GM23338 (cell line): ENCODE measurements around the gene NHLRC4. TPM values are rescaled to one million over a fixed set of nuclear protein-coding genes. Genes with fewer than 3 reads are reported as not detected.

ENCODE experiments used
- ATAC-seq: fragments of 200-7000 bp; cut with Tn5 transposase; 3 replicates; pipeline ENCODE4 v1.9.1; 2020
- DNase-seq: peaks from one replicate; pipeline ENCODE4 v3.0.0-alpha.2; 2015; ENCODE audit warnings: low spot score
- H2AFZ ChIP-seq: fragments of 200-600 bp; sonication (generic); 2 replicates; pipeline ENCODE4 v1.8.0; 2016; ENCODE audit warnings: antibody characterized with exemption, mild to moderate bottlenecking, moderate library complexity
- H3F3A ChIP-seq: fragments of 200-600 bp; sonication (generic); replicated peaks from 2 replicates; pipeline ENCODE4 v1.8.0; 2017; ENCODE audit warnings: antibody characterized with exemption, mixed run types, low read depth
- H3K27ac ChIP-seq: fragments of 200-600 bp; sonication (generic); 2 replicates; pipeline ENCODE4 v1.6.1; 2016; ENCODE audit warnings: low read depth
- H3K27me3 ChIP-seq: fragments of 200-600 bp; sonication (generic); 2 replicates; pipeline ENCODE4 v1.8.0; 2016; ENCODE audit warnings: mild to moderate bottlenecking, mixed run types, moderate library complexity; ENCODE audit not compliant: insufficient read depth
- H3K36me3 ChIP-seq: fragments of 200-600 bp; sonication (generic); 2 replicates; pipeline ENCODE4 v1.8.0; 2016; ENCODE audit warnings: mild to moderate bottlenecking; ENCODE audit not compliant: insufficient read depth
- H3K4me1 ChIP-seq: fragments of 200-600 bp; sonication (generic); 2 replicates; pipeline ENCODE4 v1.8.0; 2016; ENCODE audit warnings: mild to moderate bottlenecking, moderate library complexity; ENCODE audit not compliant: insufficient read depth
- H3K4me2 ChIP-seq: fragments of 200-600 bp; sonication (generic); 2 replicates; pipeline ENCODE4 v1.7.1; 2017; ENCODE audit warnings: mixed run types
- H3K4me3 ChIP-seq: fragments of 200-600 bp; sonication (generic); 2 replicates; pipeline ENCODE4 v1.6.1; 2016; ENCODE audit warnings: mixed run types
- H3K79me2 ChIP-seq: fragments of 200-600 bp; sonication (generic); replicated peaks from 2 replicates; pipeline ENCODE4 v1.8.0; 2017; ENCODE audit warnings: mild to moderate bottlenecking; ENCODE audit not compliant: insufficient read depth
- H3K9me2 ChIP-seq: fragments of 200-600 bp; sonication (generic); 2 replicates; pipeline ENCODE4 v1.8.0; 2017; ENCODE audit not compliant: insufficient read depth
- H4K20me1 ChIP-seq: fragments of 200-600 bp; sonication (generic); replicated peaks from 2 replicates; pipeline ENCODE4 v1.8.0; 2017; ENCODE audit warnings: mild to moderate bottlenecking; ENCODE audit not compliant: insufficient read depth
- H3K27ac Mint-ChIP-seq: 2 replicates; pipeline ENCODE4 v1.8.0; 2020; ENCODE audit warnings: inconsistent platforms, mild to moderate bottlenecking, moderate library complexity, mixed read lengths
- H3K27me3 Mint-ChIP-seq: 3 replicates; pipeline ENCODE4 v1.8.0; 2022; ENCODE audit warnings: low read depth, mild to moderate bottlenecking, moderate library complexity, mixed read lengths, inconsistent platforms; ENCODE audit not compliant: insufficient read depth, poor library complexity
- H3K36me3 Mint-ChIP-seq: 3 replicates; pipeline ENCODE4 v1.8.0; 2021; ENCODE audit warnings: low read depth, mild to moderate bottlenecking, inconsistent platforms, moderate library complexity, mixed read lengths
- H3K4me1 Mint-ChIP-seq: 3 replicates; pipeline ENCODE4 v1.8.0; 2020; ENCODE audit warnings: mild to moderate bottlenecking, inconsistent platforms, mixed read lengths
- H3K4me3 Mint-ChIP-seq: 3 replicates; pipeline ENCODE4 v1.8.0; 2021; ENCODE audit warnings: moderate library complexity, mild to moderate bottlenecking, inconsistent platforms, mixed read lengths
- H3K9me3 Mint-ChIP-seq: 3 replicates; pipeline ENCODE4 v1.8.0; 2020; ENCODE audit warnings: moderate library complexity, mild to moderate bottlenecking, inconsistent platforms, mixed read lengths
- CREB1 ChIP-seq: fragments of 250-450 bp; sonication (Bioruptor Pico); IDR thresholded peaks from 2 replicates; pipeline ENCODE4 v1.5.0; 2020; ENCODE audit warnings: low read depth, mild to moderate bottlenecking, moderate library complexity
- ETS1 ChIP-seq: IDR thresholded peaks from 2 replicates; pipeline ENCODE4 v1.6.1; 2016; ENCODE audit warnings: antibody characterized with exemption
- EZH2 ChIP-seq: fragments of 200-600 bp; sonication (generic); IDR thresholded peaks from one replicate; pipeline ENCODE4 v1.8.0; 2017; ENCODE audit warnings: antibody characterized with exemption, mild to moderate bottlenecking, low read depth; ENCODE audit not compliant: unreplicated experiment
- NANOG ChIP-seq: IDR thresholded peaks from 2 replicates; pipeline ENCODE4 v1.6.1; 2016; ENCODE audit warnings: antibody characterized with exemption, borderline replicate concordance
- POLR2AphosphoS5 ChIP-seq: IDR thresholded peaks from 2 replicates; pipeline ENCODE4 v1.6.1; 2016; ENCODE audit warnings: antibody characterized with exemption, low read depth
- STAT1 ChIP-seq: IDR thresholded peaks from one replicate; pipeline ENCODE4 v1.6.1; 2016; ENCODE audit warnings: antibody characterized with exemption; ENCODE audit not compliant: unreplicated experiment
- ZNF114 ChIP-seq: fragments of 250-450 bp; sonication (Bioruptor Pico); IDR thresholded peaks from 2 replicates; pipeline ENCODE4 v1.5.0; 2020; ENCODE audit warnings: mild to moderate bottlenecking, moderate library complexity
- ZNF462 ChIP-seq: fragments of 250-450 bp; sonication (Bioruptor Pico); IDR thresholded peaks from 2 replicates; pipeline ENCODE4 v1.5.0; 2020; ENCODE audit warnings: mild to moderate bottlenecking, moderate library complexity
- polyA plus RNA-seq: library from polyadenylated mRNA; unstranded; fragments of >200 nt; fragmentation: Nextera tagmentation; extraction: Ambion mirVana; gene quantifications from 2 replicates; pipeline ENCODE4 v1.2.1, GENCODE V29; 2016
- total RNA-seq: library from RNA; depleted of rRNA; stranded (reverse); fragments of >200 nt; shearing (Covaris generic); gene quantifications from 2 replicates; pipeline ENCODE4 v1.2.3, GENCODE V29; 2014

Gene NHLRC4
- total and polyA plus RNA-seq, 2 experiments from 2014 or later = 0.47 to 0.80 TPM

- no peaks in the 10 kb centered on the region for H3K27me3 Mint-ChIP-seq
- Histone ChIP-seq H3F3A (no peaks in the 10 kb centered on the region), H3K9me2 (no peaks in the 10 kb centered on the region), H3K27ac (no peak overlapping the region), H3K79me2 (peaks cover 65% of the 10 kb centered on the region), H3K4me3 (no peak overlapping the region), H3K27me3 (no peaks in the 10 kb centered on the region), H3K4me1 (no peaks in the 10 kb centered on the region), H3K4me2 (no peak overlapping the region), H2AFZ (no peak overlapping the region), H3K36me3 (no peaks in the 10 kb centered on the region), H4K20me1 (peaks cover 29% of the 10 kb centered on the region)
- DNase-seq = no peak
- H3K4me1 Mint-ChIP-seq = no peaks in the 10 kb centered on the region
- H3K9me3 Mint-ChIP-seq = no peaks in the 10 kb centered on the region
- TF ChIP-seq ETS1 (no peak), ZNF114 (CRISPR knock-in tag) (no peak), EZH2 (no peak), POLR2AphosphoS5 (no peak)
- no peak overlapping the region for H3K27ac Mint-ChIP-seq
- ATAC-seq = no peak
- H3K4me3 Mint-ChIP-seq = no peak overlapping the region
- H3K36me3 Mint-ChIP-seq = peaks cover 6% of the 10 kb centered on the region
Measured at GRCh38 chr16:535446-536405, 31.1 kb upstream of the NHLRC4 start.

GRCh38 chr16:536746-537145 lies 30.1 kb upstream of the NHLRC4 start:
- peaks cover 55% of the 10 kb centered on the region for H3K79me2 ChIP-seq
- no peaks in the 10 kb centered on the region for H3K4me1 ChIP-seq
- no peaks in the 10 kb centered on the region for H3K27me3 Mint-ChIP-seq
- no peak for DNase-seq
- no peak overlapping the region for H3K4me2 ChIP-seq
- no peak overlapping the region for H3K27ac Mint-ChIP-seq
- TF ChIP-seq ZNF114 (CRISPR knock-in tag) = no peak
- TF ChIP-seq STAT1 = no peak
- TF ChIP-seq ETS1 = no peak
- TF ChIP-seq NANOG = no peak
- no peak for TF ChIP-seq CREB1
- no peak for TF ChIP-seq ZNF462 (CRISPR knock-in tag)
- H3K4me1 Mint-ChIP-seq = no peaks in the 10 kb centered on the region
- peaks cover 29% of the 10 kb centered on the region for H4K20me1 ChIP-seq
- no peaks in the 10 kb centered on the region for H3K36me3 ChIP-seq
- peaks cover 6% of the 10 kb centered on the region for H3K36me3 Mint-ChIP-seq
- no peak overlapping the region for H3K4me3 ChIP-seq
- H3K27me3 ChIP-seq = no peaks in the 10 kb centered on the region
- H3F3A ChIP-seq = no peaks in the 10 kb centered on the region
- H3K27ac ChIP-seq = no peak overlapping the region
- ATAC-seq = no peak
- H2AFZ ChIP-seq = no peak overlapping the region
- no peaks in the 10 kb centered on the region for H3K9me3 Mint-ChIP-seq
- H3K9me2 ChIP-seq = no peaks in the 10 kb centered on the region
- H3K4me3 Mint-ChIP-seq = no peak overlapping the region
